LHCN-M2 (cell line): ENCODE data around the gene ARID1A. TPM values are rescaled to one million over a fixed set of nuclear protein-coding genes. Genes with fewer than 3 reads are reported as not detected.
"Not testable (repeated sequence)": the region's sequence is repeated elsewhere in the genome, so short reads cannot be mapped to it uniquely, and the experiment has no call there.

ENCODE experiments used
- DNase-seq: peaks from one replicate; pipeline ENCODE4 v3.0.0-alpha.2; 2012; ENCODE audit warnings: low read depth
- total RNA-seq: library from RNA; depleted of rRNA; stranded (reverse); fragments of >200 nt; gene quantifications from 2 replicates; pipeline ENCODE4 v1.2.3, GENCODE V29; 2014

Gene ARID1A
- total RNA-seq, 1 experiment from 2014 or later: 21.6 TPM

DNA sequence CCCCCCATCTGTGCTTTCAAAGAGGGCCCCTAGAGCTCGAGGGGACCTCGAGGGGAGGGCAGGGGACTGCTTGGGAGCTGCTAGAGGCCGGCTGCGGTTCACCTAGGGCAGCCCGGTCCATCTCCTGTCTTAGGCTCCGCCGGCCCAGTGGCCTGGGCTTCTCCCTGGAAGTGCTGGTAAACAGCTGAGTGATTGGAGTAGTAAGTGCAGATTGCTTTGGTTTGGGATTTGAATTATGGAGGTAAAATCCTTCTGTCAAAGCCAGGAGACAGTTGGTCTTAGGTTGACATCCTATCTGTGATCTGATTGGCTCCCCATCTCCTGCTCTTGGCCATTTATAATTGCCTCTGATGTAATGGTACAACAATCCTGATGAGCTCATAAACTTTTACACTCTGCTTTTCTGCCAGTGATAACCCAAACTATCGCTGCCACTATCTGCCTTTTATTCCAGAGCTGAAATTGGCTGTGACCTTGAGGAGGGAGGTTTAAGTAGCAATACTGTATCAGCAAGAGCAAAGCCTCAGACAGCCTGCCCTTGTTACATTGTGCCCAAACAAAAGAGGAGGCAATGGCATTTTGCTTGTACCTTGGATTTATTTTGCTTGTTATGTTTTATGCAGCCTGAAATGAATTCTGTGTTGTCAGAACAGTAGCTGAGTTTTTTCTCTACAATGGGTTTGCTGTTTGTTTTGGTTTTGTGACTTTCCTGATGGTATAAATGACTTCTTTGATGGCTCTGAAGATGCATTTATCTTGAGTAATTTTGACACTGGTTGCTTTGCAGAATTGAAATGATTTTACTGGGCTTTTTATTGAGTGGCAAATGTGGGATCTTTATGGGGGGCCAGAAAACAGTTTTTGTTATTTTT is 2.4 kb downstream of the ARID1A start:
- DNase-seq: peak; percentile 95

DNA sequence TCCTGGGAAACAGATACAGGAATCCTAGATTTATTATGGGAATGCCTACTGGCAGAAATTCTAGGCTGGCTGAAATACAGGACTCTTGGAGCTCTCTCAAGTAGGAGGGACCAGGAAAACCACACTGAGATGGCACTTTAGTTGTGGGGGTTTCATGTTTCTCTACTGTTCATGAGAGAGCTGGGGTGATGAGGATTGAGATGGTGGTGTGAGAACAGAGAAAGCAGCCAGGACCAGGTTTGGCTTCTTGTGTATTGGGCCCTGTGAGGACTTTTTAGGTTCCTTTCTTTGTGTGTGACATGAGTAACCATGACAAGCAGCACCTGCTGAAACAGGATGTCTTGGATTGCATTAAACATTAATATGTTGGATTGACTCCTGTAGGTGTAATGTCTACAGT is 4.9 kb downstream of the ARID1A start:
- peak; percentile 63 for DNase-seq

DNA sequence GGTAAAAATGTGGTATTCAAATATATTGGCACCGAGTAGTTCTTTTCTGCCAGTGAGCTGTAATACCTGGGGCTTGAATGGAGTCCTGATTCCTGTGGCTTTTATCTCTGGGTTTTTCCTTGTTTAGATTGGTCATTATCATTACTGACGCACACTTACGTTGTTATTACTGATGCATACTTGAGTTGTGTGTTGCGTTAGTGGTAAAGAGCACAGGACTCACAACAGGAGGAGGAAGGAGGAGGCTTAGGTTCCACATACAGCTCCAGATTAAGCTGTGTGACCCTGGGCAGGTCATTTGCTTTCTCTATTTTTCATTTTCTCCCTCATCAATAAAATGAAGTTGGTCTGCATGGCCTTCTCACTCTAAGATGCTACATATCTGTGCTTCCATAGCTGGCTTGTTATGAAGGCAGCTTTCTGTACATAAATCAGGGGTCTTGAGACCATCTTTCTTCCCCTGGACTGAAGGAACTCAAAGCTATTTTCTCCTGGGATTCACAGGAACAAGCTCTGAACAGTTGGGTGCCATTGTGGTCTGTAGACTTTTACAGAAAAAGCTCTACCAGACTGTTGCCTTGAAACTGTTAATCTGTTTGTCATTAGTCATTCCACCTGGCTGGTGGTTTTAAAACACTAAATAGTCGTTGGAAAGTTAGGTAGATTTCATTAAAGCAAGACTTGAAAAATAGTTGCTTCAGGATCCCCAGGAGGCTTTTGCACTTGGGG is 5.6 kb downstream of the ARID1A start:
- no peak for DNase-seq

DNA sequence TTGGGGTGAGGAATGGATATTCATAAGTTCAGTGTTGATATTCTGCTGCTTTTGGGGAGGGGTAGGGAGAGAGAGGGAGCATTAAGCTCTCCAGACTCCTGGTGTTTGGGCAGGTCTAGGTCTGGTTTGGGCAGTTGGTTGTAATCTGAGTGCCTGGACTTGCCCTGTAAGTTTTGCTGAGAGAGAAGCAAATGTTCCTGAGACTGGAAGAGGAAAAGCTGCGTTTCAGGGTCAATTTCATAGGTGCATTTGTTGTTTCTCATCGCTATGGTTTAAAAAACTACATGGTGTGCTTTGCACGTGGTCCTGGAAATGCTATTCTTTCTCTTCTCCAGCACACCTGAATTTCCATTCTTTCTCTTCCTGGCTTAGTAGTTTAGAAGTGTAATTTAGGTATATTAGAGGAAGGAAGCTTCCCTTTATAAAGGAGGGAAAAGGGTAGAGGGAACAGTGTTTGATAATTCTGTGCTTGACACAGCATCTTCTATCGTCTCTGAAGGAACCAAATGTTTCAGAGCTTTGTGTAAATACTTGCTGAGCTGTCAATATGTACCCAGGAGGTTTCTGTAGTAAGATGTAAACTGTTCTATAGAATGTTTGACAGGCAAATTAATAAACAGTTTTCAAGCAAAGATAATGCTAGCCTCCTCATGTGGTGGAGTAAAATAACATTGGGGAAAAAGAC is 6.3 kb downstream of the ARID1A start:
- no peak for DNase-seq

DNA sequence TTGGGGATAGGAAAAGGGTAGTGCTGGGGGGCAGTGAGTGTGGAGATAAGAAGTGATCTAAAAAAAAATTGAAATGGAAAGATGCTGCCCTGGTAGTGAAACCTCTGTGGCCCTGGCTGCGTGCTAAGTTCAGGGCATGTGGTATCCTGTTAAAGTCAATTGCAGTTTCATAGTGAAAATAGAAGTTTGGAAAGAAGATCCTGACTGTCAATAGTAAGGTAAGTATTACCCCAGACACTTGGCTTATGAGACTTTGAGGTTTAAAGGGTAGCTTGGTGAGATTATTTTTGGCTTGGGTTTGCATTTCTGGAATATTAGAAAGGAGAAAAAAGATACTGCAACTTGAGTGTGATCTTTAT is 6.8 kb downstream of the ARID1A start:
- no peak for DNase-seq

DNA sequence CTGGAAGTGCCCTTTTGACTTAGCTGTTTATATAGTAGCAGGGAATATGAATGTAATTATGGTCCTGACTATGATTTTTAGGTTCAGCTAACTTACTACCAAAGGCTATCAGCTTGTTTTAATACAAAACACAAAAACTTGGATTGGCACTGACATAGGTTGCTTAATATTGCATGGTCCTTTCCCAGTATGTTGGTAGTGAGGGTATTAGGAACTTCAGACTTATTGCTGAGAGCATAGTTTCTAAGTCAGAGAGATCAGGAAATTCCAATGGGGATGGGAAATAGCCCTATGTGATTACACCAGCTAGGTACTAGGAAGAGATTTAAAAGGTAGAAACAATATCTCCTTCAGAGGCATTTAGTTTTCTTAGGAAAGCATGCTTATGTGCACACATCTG is 7.7 kb downstream of the ARID1A start:
- DNase-seq: no peak

DNA sequence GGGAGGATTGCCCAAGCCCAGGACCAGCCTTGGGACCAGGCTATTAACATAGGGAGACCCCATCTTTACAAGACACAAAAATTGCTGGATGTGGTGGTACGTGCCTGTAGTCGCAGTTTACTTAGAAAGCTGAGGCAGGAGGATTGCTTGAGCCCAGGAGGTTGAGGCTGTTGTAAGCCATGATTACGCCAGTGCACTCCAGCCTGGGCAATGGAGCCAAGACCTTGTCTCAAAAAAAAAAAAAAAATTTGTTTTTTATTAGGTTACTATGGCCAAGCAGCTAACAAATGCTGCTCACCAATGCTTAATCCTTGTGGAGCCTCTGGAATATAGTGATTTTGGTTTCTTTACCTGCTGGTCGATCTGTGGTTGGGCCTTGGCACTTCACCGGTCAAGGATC is 8.8 kb downstream of the ARID1A start:
- no peak for DNase-seq

DNA sequence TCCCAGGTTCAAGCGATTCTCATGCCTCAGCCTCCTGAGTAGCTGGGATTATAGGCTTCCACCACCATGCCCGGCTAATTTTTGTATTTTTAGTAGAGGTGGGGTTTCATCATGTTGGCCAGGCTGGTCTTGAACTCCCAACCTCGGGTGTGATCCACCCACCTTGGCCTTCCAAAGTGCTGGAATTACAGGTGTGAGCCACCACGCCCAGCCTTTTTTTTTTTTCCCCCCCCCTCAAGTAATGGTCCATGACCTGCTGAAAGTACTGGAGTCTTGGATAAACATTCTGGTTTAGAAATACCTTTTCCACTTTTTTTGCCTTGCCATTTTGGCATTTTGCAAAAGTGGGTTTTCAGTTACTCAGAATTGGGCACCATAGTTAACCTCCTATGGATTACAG is 9.4 kb downstream of the ARID1A start:
- not testable (repeated sequence) for DNase-seq

DNA sequence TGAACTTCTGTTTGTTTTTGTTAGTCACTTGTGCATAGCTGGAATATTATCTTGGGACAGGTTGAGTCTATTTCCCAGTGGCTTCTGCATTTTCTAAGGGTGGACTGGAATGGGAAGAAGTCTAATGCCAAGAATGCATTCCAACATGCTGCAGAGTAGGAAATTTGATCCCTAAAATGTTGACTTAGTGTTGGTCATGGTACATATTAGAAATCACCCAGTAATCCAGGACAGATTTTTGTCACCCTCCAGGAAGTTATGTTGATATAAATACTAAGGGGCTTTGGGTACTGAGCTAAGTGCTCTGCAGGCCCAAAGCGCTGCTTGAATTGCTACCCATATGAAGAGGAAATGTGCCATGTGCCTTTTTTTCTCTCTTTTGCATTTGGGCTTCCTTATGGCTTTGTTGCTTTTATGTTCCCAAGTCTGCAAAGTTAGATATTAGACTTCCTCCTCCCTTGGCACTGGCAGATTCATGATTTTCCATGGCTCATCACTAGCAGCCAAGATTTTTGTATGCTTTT is 10.0 kb downstream of the ARID1A start:
- DNase-seq: peak; percentile 87

DNA sequence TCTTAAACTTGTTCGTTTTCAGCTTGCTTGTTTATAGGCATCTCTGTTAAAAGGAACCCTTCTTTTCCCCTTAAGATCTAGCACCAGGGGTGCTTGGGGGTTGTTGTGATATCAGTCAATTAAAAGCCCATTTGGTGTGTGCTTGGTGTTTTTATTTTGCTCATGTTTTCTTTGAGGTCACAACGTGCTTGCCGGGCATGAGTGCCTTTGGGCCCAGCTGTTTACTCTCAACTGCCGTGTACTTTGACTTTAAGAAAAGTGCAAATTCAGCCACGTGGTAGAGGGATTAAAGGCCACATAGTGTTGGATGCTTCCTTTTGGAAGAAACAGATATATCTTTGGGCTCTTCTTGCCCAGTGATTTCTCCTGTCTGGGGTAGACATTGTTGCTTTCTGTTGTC is 10.5 kb downstream of the ARID1A start:
- peak; percentile 55 for DNase-seq

DNA sequence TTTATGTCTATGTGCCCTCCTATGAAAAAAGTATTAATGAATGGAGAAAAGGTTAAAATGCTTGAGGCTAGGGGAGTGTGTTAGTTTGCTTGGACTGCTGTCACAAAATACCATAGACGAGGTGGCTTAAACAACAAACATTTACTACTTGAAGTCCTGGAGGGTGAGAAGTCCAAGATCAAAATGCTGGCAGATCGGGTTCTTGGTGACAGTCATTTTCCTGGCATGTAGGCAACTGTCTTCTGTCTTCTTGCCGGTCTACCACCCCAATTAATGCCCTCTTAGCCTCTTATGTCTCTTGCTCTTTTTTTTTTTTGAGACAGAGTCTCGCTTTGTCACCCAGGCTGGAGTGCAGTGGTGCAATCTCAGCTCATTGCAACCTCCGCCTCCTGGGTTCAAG is 15.0 kb downstream of the ARID1A start:
- no peak for DNase-seq

DNA sequence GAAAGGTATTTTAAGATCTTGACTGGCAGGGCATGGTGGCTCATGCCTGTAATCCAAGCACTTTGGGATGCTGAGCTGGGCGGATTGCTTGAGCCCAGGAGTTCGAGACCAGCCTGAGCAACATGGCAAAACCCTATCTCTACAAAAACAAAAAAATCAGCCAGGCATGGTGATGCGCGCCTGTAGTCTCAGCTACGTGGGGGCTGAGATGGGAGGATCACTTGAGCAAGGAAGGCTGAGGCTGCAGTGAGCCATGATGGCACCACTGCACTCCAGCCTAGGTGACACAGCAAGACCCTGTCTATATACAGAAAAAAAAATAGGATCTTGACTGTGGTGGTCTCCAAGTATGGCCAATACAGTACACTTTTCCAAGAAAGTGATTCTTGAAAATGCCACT is 16.0 kb downstream of the ARID1A start:
- DNase-seq: no peak

DNA sequence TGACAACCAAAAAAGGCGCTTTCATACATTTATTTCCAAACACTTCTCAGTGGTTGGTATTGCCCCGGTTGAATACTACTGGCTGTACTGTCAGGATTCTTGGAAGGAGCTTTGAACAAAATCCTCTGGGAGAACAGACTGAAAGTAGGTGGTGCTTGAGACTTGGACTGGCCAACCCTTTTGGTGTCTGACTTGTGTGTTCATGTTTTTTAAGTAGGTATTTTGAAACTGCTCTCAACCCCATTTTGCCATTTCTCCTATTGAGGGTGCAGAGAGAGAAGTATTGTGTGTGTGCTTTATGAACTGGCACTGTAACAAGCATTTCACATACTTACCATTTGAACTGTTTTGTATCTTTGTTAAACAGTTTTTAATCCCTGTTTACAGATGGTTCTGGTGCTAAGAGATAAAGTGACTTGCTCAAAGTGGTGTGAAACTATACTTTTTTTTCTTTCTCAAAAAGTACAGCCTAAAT is 21.2 kb downstream of the ARID1A start:
- DNase-seq: no peak

DNA sequence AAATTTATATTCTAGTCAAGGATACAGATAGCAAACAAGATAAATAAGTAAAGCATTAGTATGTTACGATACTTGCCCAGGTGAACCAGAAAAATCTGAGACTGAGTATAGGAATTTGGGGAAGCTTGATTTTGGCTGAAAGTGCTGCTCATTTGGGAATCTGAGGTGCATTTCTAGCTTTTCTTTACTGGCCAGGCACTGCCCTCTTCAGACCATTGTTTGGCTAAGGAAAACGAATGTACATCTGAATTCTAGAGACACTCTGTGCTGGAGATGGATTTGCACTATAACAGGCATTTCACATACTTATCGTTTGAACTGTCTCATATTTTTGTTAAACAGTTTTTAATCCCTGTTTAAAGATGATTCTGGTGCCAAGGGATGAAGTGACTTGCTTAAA is 23.4 kb downstream of the ARID1A start:
- no peak for DNase-seq

DNA sequence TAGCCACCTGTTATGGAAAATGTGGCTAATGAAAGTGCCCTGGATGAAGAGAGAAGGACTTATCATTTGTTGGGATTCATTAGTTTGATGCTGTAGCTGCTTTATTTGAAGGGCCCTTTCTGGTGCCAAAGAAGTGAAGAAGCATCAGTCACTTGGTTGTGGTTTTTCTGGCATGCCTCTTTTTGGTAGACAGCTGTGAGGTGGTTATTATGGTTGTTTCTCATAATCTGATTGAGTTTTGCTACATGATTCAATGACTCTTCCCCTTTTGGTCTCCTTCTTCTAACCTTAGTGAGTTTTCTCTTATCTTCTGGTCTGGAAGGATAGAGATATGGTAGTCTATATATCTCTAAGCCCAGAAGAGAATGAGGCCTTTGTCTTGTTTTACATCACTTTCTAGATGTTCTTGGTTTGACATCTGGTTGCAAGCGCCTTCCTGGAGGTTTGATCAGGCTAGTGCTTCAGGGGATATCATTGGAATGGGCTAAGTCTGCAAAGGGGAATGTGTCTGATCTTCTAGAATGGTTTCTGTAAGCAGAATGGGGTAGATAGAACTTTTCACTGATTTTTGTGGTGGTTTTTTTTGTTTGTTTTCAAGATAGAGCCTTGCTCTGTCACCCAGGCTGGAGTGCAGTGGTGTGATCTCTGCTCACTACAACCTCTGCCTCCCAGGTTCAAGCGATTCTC is 26.0 kb downstream of the ARID1A start:
- peak; percentile 65 for DNase-seq

DNA sequence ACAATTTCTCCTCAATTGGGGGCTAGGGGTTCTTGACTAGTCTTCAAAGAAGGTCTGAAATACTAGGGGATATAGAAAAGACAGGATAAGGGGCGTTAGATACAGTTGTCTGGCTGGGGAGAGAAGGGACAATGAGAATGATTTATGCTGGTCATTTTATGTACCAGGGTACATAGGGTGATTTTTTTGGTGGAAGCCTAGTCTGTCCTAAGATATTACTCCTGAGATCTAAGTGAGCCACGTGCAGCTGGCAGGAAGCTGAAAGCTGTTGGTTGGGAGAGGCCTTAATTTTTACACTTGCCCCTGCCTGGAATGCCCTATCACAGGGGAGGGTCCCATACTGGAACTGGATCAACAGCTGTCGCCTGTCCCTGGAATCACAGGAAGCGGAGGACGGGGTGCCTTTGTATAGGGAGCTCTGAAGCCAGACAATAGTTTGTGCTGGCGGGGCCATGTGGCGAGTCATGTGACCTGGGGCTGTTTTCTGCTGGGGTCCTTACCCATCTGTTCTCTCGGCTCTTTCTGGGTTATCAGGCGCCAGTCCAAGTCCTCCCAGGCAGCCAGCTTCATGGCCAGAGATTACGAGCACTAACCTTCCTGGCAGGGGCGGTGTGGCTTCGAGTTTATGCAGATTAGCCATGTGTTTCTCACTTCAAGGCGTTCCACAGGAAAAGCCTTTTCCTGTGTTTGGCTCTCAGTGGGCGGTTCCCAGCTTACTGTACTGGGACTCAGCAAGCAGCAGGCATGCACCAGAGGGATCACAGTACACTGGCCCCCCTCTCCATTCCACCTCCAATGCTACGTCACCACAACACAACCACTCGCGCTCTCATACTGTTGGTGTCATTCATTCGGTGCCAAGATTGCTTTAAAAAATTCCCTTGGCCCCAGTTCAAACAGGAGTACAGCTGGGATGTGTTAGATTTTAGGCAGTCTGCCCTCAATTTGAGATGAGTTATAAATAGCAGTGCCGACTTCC is 27.5 kb downstream of the ARID1A start:
- DNase-seq: peak; percentile 96

DNA sequence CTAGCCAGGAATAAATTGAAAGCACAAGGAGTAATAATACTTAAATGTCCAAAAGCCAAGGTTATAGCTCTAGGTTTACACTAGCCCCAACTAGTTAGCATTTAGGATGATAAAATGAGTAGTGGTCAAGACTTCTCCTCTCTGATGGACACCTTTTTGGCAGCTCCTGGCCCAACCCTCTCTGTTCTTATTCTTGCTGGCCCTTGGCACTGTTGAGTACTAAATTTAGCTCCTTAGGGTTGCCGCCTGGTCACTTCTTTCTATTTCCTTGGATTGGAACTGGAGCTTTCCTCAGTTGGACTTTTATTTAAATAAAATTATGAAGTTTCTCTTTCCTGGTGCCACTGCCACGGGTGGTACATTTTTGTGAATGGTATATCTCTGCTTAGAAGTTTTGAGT is 28.3 kb downstream of the ARID1A start:
- DNase-seq: no peak

DNA sequence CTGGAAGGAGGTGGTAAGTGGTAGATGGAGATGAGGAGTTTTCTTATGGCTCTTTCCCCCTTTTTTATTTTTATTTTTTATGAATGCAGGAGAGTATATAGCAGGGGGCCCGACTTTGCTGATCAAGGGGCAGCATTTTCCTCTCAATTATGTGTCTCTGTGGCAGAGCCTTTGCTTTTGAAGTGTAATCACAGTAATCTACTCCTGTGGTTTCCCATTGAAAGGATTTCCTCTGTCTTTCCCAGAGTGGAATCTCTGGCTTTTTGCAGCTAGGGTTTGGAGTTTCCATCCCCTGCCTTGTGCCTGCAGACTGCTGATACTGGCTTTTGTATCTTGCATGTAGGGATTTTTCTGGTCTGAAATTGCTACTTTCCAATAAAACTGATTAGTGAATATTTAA is 29.1 kb downstream of the ARID1A start:
- DNase-seq: no peak

DNA sequence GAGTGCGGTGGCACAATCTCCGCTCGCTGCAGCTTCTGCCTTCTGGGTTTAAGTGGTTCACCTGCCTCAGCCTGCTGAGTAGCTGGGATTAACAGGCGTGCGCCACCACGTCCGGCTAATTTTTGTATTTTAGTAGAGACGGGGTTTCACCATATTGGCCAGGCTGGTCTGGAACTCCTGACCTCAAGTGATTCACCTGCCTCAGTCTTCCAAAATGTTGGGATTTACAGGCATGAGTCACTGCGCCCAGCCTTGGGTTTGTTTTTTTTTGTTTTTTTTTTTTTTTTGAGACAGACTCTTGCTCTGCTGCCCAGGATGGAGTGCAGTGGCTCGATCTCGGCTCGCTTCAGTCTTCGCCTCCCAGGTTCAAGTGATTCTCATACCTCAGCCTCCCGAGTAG is 30.1 kb downstream of the ARID1A start:
- peak; percentile 52 for DNase-seq

DNA sequence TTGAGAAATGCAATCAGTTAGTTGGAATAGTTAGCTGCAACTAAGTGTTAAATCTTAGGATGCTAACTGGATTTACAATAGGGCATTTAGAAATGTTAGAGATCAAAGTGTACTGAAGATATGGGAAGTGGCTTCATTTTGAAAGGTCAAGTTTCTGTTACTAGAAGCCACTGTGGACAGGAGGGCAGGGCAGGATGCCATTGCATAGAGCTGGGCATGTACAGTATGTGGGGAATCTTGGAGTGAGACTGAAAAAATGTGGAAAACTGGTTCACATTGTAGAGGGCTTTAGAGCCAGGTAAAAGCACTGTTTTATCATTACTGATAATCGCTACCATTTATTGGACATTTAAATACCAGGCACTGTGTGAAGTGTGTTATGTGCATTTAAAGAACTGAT is 31.0 kb downstream of the ARID1A start:
- DNase-seq: no peak
